Activated CD4-positive, alpha-beta T cell treated with anti-CD3 and anti-CD28 coated beads, Interleukin-2, amount 10 ng/mL, durations not matched to agents 7 days and 5 days (primary cell): ENCODE results near the gene NRXN2. TPM values are rescaled to one million over a fixed set of nuclear protein-coding genes. Genes with fewer than 3 reads are reported as not detected.

Experiments used
- CTCF ChIA-PET: fragments of 350-600 bp; sonication (Branson Sonifier 250); formaldehyde crosslinking; loops from one replicate; lab custom pipeline; 2021; ENCODE audit warnings: antibody characterized with exemption; lab: Charles Lee
- POLR2A ChIA-PET: fragments of 350-600 bp; sonication (Branson Sonifier 250); formaldehyde crosslinking; loops from one replicate; lab custom pipeline; 2021; ENCODE audit warnings: antibody characterized with exemption; lab: Charles Lee
- DNase-seq: peaks from one replicate; pipeline ENCODE4 v3.0.0-alpha.2; 2020
- H3K27ac Mint-ChIP-seq: one replicate; pipeline ENCODE4 v1.8.0; 2021; ENCODE audit warnings: mild to moderate bottlenecking, moderate library complexity, mixed read lengths
- H3K27me3 Mint-ChIP-seq: one replicate; pipeline ENCODE4 v1.8.0; 2021; ENCODE audit warnings: mixed read lengths
- H3K36me3 Mint-ChIP-seq: one replicate; pipeline ENCODE4 v1.8.0; 2021; ENCODE audit warnings: low read depth, mixed read lengths
- H3K4me1 Mint-ChIP-seq: one replicate; pipeline ENCODE4 v1.8.0; 2021; ENCODE audit warnings: mixed read lengths
- H3K4me3 Mint-ChIP-seq: one replicate; pipeline ENCODE4 v1.8.0; 2021; ENCODE audit warnings: mild to moderate bottlenecking, moderate library complexity, mixed read lengths
- H3K9me3 Mint-ChIP-seq: one replicate; pipeline ENCODE4 v1.8.0; 2021; ENCODE audit warnings: mixed read lengths
- total RNA-seq, 2 experiments: library from RNA; stranded (reverse); gene quantifications; one replicate each; pipeline ENCODE4 v1.2.3, GENCODE V29; 2021

The NRXN2 gene
- total RNA-seq, 2 experiments from 2014 or later: 0.07 to 0.15 TPM

DNA sequence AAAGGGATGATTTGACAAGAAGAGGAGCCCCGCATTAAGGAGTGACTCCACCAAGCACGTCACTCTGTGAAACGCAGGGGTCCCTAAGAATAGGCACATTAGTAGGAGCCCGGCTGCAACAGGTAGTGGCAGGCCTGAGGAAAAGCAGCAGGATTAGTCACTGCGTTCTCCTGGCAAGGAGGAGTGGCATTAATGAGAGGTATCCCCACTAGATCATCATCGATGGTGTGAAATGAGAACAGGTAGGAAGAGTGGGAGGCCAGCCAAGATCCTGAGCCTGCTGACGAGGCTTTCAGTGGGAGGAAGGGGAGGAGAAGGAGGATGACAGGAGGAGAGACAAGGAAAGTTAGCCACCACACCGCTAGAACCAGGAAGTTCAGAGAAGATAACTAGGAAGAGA, 38.6 kb downstream of the NRXN2 start:
- Mint-ChIP-seq H3K9me3 (no peaks in the 10 kb centered on the region), H3K27me3 (peaks cover 2% of the 10 kb centered on the region), H3K4me1 (peaks cover 11% of the 10 kb centered on the region), H3K4me3 (no peak overlapping the region), H3K27ac (no peak overlapping the region), H3K36me3 (no peaks in the 10 kb centered on the region)
- no peak for DNase-seq
- CTCF ChIA-PET: interaction anchor here (0.5 to 1.0 kb wide), 2 partner anchors 560 to 1017 kb away, joined by 3 to 5 read pairs; no protein-coding TSS in a partner anchor
- POLR2A ChIA-PET: no interaction called here

DNA sequence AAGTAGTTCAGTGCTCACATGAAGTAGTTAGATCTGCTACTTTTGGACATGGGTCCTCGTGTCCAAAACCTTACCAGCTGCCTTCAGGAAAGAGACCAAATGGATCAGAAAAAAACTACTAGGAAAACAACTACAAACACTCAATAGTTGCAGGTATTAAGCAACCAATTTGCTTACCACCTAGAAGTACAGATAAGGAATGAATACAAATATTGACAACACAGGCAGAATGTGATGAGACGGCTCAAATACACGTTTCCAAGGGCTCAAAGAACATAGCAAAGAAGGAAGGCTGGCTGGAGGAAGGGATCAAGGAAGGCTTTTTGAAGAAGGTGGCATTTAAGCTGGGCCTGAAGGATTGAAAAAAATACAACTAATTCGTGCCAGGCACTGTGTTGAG, 41.8 kb downstream of the NRXN2 start:
- Mint-ChIP-seq H3K27ac (no peak overlapping the region), H3K9me3 (no peaks in the 10 kb centered on the region), H3K4me3 (no peak overlapping the region), H3K4me1 (no peaks in the 10 kb centered on the region), H3K36me3 (no peaks in the 10 kb centered on the region), H3K27me3 (peaks cover 22% of the 10 kb centered on the region)
- no peak for DNase-seq
- ChIA-PET POLR2A (no interaction called here), CTCF (interaction anchor here (0.6 kb wide), 1 partner anchor 32 kb away, joined by 3 read pairs; no protein-coding TSS in a partner anchor)

DNA sequence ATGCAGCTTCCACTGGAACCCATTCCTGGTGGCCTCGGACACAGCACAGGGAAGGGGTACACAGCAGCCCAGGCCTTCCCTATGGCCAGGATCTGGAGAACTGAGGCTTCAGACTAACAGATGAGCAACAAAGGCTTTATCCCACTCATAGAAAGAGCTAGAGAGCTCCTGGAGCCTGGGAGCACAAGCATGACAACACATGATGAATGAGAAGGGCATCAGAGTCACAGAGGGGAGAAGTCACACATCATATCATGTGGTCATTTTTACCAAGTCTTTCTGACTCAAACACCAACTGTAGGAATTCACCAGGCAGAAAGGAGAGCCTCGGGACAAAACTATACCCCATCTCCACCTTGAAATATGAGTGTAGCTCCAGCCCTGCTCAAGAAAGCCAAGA, 43.2 kb downstream of the NRXN2 start:
- H3K9me3 Mint-ChIP-seq: no peaks in the 10 kb centered on the region
- H3K4me3 Mint-ChIP-seq: no peak overlapping the region
- no peaks in the 10 kb centered on the region for H3K36me3 Mint-ChIP-seq
- H3K27me3 Mint-ChIP-seq: peaks cover 30% of the 10 kb centered on the region
- POLR2A ChIA-PET: no interaction called here
- CTCF ChIA-PET: interaction anchor here (1.1 kb wide), 1 partner anchor 12 kb away, joined by 3 read pairs; no protein-coding TSS in a partner anchor
- H3K4me1 Mint-ChIP-seq: no peaks in the 10 kb centered on the region
- DNase-seq: no peak
- no peak overlapping the region for H3K27ac Mint-ChIP-seq

DNA sequence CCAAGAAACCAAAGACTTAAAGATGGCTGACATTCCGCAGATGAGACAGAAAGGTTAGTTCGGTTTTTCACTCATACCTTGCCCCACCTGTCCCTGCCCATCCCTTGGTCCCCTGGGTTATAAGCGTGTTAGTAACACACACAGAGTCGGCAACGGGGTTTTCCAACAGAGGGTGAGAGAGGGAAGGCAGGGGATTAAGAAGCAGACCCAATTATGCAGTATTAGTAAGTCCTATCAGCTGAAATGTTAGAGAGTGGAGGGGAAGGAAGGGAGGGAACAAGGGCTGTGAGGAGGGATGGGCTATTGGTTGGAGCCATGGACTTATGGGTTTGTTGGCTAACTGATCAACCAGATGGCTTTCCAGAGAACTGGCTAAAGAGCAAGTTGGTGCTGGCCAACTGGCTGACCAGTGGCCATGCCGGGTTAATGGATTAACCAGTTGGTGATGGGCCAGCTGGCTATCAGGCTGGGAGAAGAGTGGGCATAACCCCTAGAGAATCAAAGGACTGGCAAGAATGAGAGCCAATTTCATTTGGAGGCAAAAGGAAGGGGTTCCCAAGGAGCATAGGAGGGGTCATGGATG, 45.5 kb downstream of the NRXN2 start:
- Mint-ChIP-seq H3K4me3 (no peak overlapping the region), H3K27ac (no peak overlapping the region), H3K27me3 (peaks cover 37% of the 10 kb centered on the region), H3K4me1 (no peaks in the 10 kb centered on the region), H3K9me3 (no peaks in the 10 kb centered on the region), H3K36me3 (no peaks in the 10 kb centered on the region)
- no peak for DNase-seq
- ChIA-PET POLR2A (no interaction called here), CTCF (interaction anchor here (2.0 kb wide), 1 partner anchor 11 kb away, joined by 7 read pairs; no protein-coding TSS in a partner anchor)

DNA sequence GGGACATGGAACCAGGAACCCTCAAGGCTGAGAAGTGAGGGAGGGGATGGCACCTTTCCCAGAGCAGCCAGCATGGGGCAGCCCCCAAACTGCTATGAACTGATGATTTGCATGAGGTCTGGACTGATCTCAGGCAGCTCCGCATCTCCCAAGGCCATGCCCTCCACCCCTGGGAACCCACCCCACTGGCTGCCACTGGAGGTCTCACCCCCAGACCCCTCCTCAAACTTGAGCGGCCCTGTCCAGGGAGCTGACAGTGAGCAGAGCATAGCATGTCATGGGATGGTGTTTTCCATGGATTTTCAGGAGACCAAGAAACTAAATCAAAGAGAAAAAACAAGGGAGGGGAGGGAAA, 46.8 kb downstream of the NRXN2 start:
- no peak overlapping the region for H3K4me3 Mint-ChIP-seq
- DNase-seq: no peak
- ChIA-PET CTCF (interaction anchor here (1.1 kb wide), 1 partner anchor 13 kb away, joined by 5 read pairs; no protein-coding TSS in a partner anchor), POLR2A (no interaction called here)
- no peak overlapping the region for H3K27ac Mint-ChIP-seq
- H3K36me3 Mint-ChIP-seq: no peaks in the 10 kb centered on the region
- H3K9me3 Mint-ChIP-seq: no peaks in the 10 kb centered on the region
- H3K27me3 Mint-ChIP-seq: peaks cover 45% of the 10 kb centered on the region
- H3K4me1 Mint-ChIP-seq: no peaks in the 10 kb centered on the region

DNA sequence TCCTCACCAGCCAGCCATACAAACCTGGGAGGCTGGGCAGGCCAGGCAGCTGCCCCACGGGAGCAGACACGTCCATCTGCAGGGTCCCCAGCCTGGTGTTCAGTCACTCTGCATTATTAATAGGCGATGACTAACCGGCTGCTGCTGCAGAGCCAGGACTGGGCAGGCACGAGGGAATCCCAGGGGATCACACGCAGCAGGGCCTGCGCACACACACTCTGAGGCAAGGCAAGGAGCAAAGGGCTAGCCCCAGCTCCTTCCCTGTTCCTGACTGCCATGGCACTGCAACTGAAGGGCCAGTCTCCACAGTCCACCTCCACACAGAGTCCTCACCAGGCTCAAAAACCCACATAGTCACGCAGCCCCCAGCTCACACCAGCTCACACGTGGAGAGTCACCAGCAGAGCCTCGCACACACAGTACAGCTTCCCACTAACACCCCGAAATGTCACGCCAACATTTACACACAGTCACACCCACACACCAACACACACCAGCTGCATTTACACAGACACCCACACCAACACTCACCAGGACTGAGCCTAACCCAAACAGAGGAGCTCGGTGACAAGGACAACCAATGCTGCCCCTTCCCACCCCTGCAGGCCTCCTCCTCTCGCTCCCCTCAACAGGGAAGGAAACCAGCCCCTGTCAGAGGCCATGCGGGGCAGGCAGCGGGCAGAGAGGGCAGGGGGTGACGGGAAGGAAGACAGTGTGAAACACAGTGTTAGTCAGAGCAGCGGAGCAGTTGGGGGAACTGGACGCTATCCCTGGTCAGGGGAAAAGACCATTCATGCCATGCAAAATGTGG, 47.3 kb downstream of the NRXN2 start:
- Mint-ChIP-seq H3K27me3 (peaks cover 45% of the 10 kb centered on the region), H3K27ac (no peak overlapping the region), H3K4me3 (no peak overlapping the region), H3K4me1 (no peaks in the 10 kb centered on the region), H3K36me3 (no peaks in the 10 kb centered on the region), H3K9me3 (no peaks in the 10 kb centered on the region)
- ChIA-PET CTCF (interaction anchor here (1.1 to 1.2 kb wide), 2 partner anchors 13 to 25 kb away, joined by 3 to 5 read pairs; no protein-coding TSS in a partner anchor), POLR2A (no interaction called here)
- DNase-seq: no peak

DNA sequence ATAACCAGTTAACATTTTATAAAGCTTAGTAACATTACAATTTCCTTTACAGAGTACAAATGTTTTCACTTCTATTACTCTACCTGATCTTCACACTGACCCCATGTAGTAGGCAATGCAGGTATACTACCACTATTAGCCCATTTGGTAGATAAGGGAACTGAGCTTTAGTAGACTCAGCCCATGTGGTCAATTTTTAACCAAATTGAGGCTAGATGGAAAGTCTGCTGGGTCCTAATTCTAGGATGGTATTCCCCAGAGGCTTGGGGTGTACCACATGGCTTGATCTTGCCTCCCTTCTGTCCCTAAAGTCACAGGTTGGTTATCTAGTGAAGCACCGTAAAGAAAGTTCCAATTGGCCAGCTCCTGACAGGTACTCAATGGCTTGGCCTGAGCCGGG, 48.2 kb downstream of the NRXN2 start:
- H3K4me3 Mint-ChIP-seq: no peak overlapping the region
- H3K27ac Mint-ChIP-seq: no peak overlapping the region
- ChIA-PET CTCF (interaction anchor here (1.2 to 1.6 kb wide), 2 partner anchors 20 to 26 kb away, joined by 3 read pairs; no protein-coding TSS in a partner anchor), POLR2A (no interaction called here)
- H3K36me3 Mint-ChIP-seq: no peaks in the 10 kb centered on the region
- H3K9me3 Mint-ChIP-seq: no peaks in the 10 kb centered on the region
- DNase-seq: no peak
- H3K27me3 Mint-ChIP-seq: peaks cover 43% of the 10 kb centered on the region
- no peaks in the 10 kb centered on the region for H3K4me1 Mint-ChIP-seq

DNA sequence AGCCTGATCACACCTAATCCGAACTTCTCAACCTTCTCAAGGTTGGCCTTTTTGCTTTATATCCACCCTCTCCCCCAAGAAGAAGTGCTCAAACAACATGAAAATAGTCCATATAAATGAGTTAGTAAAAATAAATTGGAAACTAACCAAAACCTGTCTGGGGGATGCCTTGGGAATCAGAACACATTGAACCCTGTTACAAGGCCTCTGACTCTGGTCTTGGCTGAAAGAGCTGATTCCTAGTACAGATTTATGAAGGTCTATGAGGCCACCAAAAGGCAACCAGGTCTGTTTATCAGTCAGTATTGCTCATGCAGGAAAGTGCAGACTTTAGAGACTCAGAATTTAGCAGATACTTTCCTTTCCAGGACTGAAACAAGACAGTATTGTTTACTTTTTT, 49.7 kb downstream of the NRXN2 start:
- ChIA-PET CTCF (interaction anchor here (1.3 to 1.6 kb wide), 2 partner anchors 18 to 57 kb away, joined by 3 read pairs; no protein-coding TSS in a partner anchor), POLR2A (no interaction called here)
- peaks cover 40% of the 10 kb centered on the region for H3K27me3 Mint-ChIP-seq
- no peaks in the 10 kb centered on the region for H3K36me3 Mint-ChIP-seq
- H3K4me1 Mint-ChIP-seq: no peaks in the 10 kb centered on the region
- no peak for DNase-seq
- no peaks in the 10 kb centered on the region for H3K9me3 Mint-ChIP-seq
- no peak overlapping the region for H3K4me3 Mint-ChIP-seq
- no peak overlapping the region for H3K27ac Mint-ChIP-seq

DNA sequence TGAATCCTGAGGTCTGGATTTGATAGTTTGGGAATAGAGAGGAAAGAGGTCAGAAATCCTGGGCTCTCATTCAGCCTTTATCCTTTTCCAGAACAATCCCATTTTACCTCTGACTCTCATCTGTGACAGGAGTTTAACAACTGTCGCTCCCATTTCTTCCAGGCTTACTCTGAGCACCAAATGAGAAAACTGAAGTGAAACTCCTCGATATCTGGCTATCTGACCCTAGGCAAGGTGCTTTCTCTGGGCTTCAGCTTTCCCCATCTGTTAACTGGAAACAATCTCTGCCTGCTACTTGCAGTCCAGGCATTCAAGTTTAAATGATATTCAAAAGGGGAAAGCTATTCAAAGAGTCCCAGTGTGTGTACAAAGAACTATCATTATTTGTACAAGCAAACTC, 50.1 kb downstream of the NRXN2 start:
- Mint-ChIP-seq H3K9me3 (no peaks in the 10 kb centered on the region), H3K36me3 (no peaks in the 10 kb centered on the region), H3K4me3 (no peak overlapping the region), H3K4me1 (no peaks in the 10 kb centered on the region), H3K27me3 (peaks cover 37% of the 10 kb centered on the region), H3K27ac (no peak overlapping the region)
- no peak for DNase-seq
- POLR2A ChIA-PET: no interaction called here
- CTCF ChIA-PET: interaction anchor here (0.8 to 1.3 kb wide), 2 partner anchors 56 to 224 kb away, joined by 3 read pairs; no protein-coding TSS in a partner anchor

DNA sequence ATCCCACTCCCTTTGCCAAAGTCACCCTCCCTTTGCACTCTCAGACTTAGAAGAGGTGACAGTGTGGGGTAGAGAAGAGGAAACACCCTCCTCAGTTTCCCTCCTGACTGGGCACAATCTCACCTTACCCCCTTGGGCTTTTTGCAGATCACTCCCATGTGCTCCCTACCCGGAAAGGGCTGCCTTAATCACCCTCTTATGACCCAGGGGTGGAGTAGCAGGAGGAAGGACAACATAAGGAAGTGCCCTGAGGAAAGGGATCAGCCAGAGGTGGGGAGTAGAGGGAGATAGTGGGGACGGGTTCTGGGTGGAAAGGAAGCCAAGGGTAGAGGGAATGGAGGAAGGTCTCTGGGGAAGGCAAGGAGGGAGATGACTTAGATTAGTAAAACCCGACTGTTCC, 52.0 kb downstream of the NRXN2 start:
- H3K27me3 Mint-ChIP-seq: peaks cover 23% of the 10 kb centered on the region
- CTCF ChIA-PET: no interaction called here
- H3K9me3 Mint-ChIP-seq: no peaks in the 10 kb centered on the region
- H3K36me3 Mint-ChIP-seq: no peaks in the 10 kb centered on the region
- no peak overlapping the region for H3K27ac Mint-ChIP-seq
- H3K4me3 Mint-ChIP-seq: no peak overlapping the region
- POLR2A ChIA-PET: no interaction called here
- no peaks in the 10 kb centered on the region for H3K4me1 Mint-ChIP-seq
- DNase-seq: no peak

DNA sequence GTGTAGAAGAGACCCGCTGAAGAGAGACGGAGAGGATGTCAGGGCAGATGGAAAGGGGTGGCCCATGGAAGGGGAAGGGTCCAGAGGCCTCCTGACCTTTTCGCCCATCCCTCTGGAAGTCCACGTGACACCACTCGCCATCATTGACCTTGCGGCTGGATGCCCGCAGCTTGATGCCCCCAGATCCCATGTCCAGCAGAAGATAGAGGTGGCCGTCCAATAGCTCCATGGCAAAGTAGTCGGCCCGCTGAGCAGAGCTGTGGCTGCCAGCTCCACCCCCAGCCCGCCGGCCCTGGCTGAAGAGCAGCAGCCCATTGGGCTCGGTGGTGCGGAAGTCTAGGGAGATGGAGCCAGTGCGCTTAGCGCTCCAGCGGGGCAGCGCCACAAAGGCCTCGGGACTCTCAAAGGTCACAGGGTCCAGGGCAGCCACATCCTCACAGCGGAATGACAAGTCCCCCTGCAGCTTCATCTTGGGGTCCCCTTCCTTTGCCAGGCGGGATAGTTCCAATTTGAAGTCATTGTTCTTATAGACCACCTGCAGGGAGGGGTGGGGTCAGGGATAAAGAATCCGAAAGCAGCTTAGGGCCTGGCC, 55.7 kb downstream of the NRXN2 start:
- CTCF ChIA-PET: interaction anchor here (1.6 kb wide), 1 partner anchor 11 kb away, joined by 3 read pairs; no protein-coding TSS in a partner anchor
- Mint-ChIP-seq H3K36me3 (no peaks in the 10 kb centered on the region), H3K27ac (no peak overlapping the region), H3K4me3 (no peak overlapping the region), H3K9me3 (no peaks in the 10 kb centered on the region), H3K27me3 (peaks cover 7% of the 10 kb centered on the region), H3K4me1 (no peaks in the 10 kb centered on the region)
- no peak for DNase-seq
- POLR2A ChIA-PET: no interaction called here

DNA sequence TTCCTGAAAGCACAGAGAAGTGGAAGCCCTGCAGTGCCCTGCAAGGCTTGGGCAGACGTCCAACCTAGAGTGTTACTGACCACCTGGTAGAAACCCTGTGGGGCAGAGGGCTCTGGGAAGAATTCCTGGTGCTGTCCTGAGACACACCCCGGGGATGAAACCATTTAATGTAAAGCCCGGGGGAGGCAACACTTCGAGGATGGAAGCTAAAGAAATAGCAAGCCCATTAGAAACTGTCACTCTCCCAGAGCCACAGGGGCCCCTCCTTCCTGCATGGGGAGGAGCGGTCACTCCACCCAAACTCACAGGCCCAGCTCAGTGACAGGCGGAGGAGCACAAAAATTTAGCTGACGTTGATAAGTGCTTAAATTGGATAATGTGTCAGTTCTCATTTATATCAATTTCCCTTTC, 57.6 kb downstream of the NRXN2 start:
- Mint-ChIP-seq H3K9me3 (no peaks in the 10 kb centered on the region), H3K36me3 (no peaks in the 10 kb centered on the region), H3K4me3 (no peak overlapping the region), H3K27me3 (peaks cover 2% of the 10 kb centered on the region), H3K27ac (no peak overlapping the region), H3K4me1 (no peaks in the 10 kb centered on the region)
- ChIA-PET POLR2A (no interaction called here), CTCF (interaction anchor here (0.6 kb wide), 1 partner anchor 41 kb away, joined by 3 read pairs; no protein-coding TSS in a partner anchor)
- no peak for DNase-seq
